Right cardiac atrium (tissue), 5 donors: Measurements from ENCODE around the gene TMUB2. TPM values are rescaled to one million over a fixed set of nuclear protein-coding genes. Genes with fewer than 3 reads are reported as not detected.
"Not testable (repeated sequence)": the region's sequence is repeated elsewhere in the genome, so short reads cannot be mapped to it uniquely, and the experiment has no call there.

ENCODE experiments used
- ATAC-seq, 2 donors: fragments of 200-7000 bp; cut with Tn5 transposase; one replicate each; pipeline versions ENCODE4 v1.8.0 to v1.9.1; 2020; ENCODE audit warnings: moderate library complexity in 2 of 2, mild to moderate bottlenecking in 1 of 2
- DNase-seq, 3 donors: peaks; one replicate each; pipeline ENCODE4 v3.0.0-alpha.2; 2020
- H3K27ac ChIP-seq: one replicate; pipeline ENCODE4 v1.5.1; 2013; ENCODE audit warnings: mild to moderate bottlenecking, low read length, control low read depth, moderate library complexity
- H3K27me3 ChIP-seq: one replicate; pipeline ENCODE4 v1.6.1; 2013; ENCODE audit not compliant: control insufficient read depth, insufficient read depth
- H3K4me1 ChIP-seq: one replicate; pipeline ENCODE4 v1.6.1; 2013; ENCODE audit warnings: low read length; ENCODE audit not compliant: control insufficient read depth, insufficient read depth
- H3K4me3 ChIP-seq: one replicate; pipeline ENCODE4 v1.5.1; 2013; ENCODE audit warnings: low read length, control low read depth
- H3K9me3 ChIP-seq: one replicate; pipeline ENCODE4 v1.6.1; 2013; ENCODE audit warnings: low read length; ENCODE audit not compliant: control insufficient read depth
- WGBS: extraction: QIAGEN DNeasy Blood & Tissue Kit; methylation state at CpG from one replicate; pipeline ENCODE4 v1.1.7; 2013; 5-methylcytosine and 5-hydroxymethylcytosine counted together
- intact Hi-C, 4 donors: fragments of 100-400 bp; cut with DNase I; formaldehyde crosslinking; loops; one replicate each; pipeline versions ENCODE4 v1.11.0 to v1.14.0; 2022 to 2023
- long read RNA-seq, 4 donors: library from polyadenylated mRNA; unstranded; transcript quantifications; one replicate each; pipeline ENCODE4 v2.0.0, GENCODE V29; 2020 to 2021
- polyA plus RNA-seq: library from polyadenylated mRNA; stranded (reverse); fragments of 200-250 nt; gene quantifications from one replicate; pipeline ENCODE4 v1.2.3, GENCODE V29; 2013
- total RNA-seq, 4 donors: library from RNA; stranded (reverse); fragmentation: NEBNext Ultra II Directional; extraction: Animal tissue kit (Norgen Biotek cat#: 25700); gene quantifications; one replicate each; pipeline ENCODE4 v1.2.1, GENCODE V29; 2021
- donor health status: healthy with polysubstance abuse.
- donor health status: DM: no; HTN: yes; CAD: no.
- donor health status: DM: no; HTN: no; CAD: no.
- donor health status: DM: no; HTN: yes; CAD: no; lungs with severe emphysema.
- donor health status: DM: yes; HTN: yes; CAD: no.

The TMUB2 gene
- 10 to 100 TPM; 23.5 to 27.6 (median 26.6) TPM for total RNA-seq
- polyA plus RNA-seq = 26.3 TPM
- long read RNA-seq, donor 1, transcript TMUB2-201 (3 exons, 2,418 nt) = major isoform, 6 of 44 reads
- long read RNA-seq, donor 1, partial matches to known transcripts = 13 of 44 reads
- long read RNA-seq, donor 1, other reads (novel, unspliced or antisense) = 16 of 44 reads
- long read RNA-seq, donor 2, partial matches to known transcripts = 7 of 26 reads
- long read RNA-seq, donor 2, other reads (novel, unspliced or antisense) = 12 of 26 reads
- long read RNA-seq, donor 3, transcript TMUB2-202 (3 exons, 1,921 nt) = minor isoform, 11 of 163 reads
- long read RNA-seq, donor 3, transcript TMUB2-201 (3 exons, 2,418 nt) = major isoform, 23 of 163 reads
- long read RNA-seq, donor 3, transcript TMUB2-212 (3 exons, 1,918 nt) = minor isoform, 12 of 163 reads
- long read RNA-seq, donor 3, partial matches to known transcripts = 61 of 163 reads
- long read RNA-seq, donor 3, other reads (novel, unspliced or antisense) = 50 of 163 reads
- long read RNA-seq, donor 4, transcript TMUB2-201 (3 exons, 2,418 nt) = major isoform, 5 of 31 reads
- long read RNA-seq, donor 4, partial matches to known transcripts = 7 of 31 reads
- long read RNA-seq, donor 4, other reads (novel, unspliced or antisense) = 14 of 31 reads

GRCh38 chr17:44186307-44187130 lies at the start of gene TMUB2:
Gene TMUB2 (plus strand): TSS chr17:44186972. CDS start chr17:44187709, 737 bp downstream.
- Histone ChIP-seq H3K27me3 (no peaks in the 10 kb centered on the region), H3K4me3 (peak within 1 kb of the TSS; percentile 94), H3K4me1 (no peaks in the 10 kb centered on the region), H3K9me3 (no peaks in the 10 kb centered on the region), H3K27ac (peak within 1 kb of the TSS; percentile 96)
- DNase-seq (peak; percentile 99), ATAC-seq (peak; percentile 96 to 97)
- intact Hi-C loops = no loop called here
- under 1% methylated on average over 50 of the region's 50 CpGs for WGBS

GRCh38 chr17:44137891-44138709 lies 48.7 kb upstream of the TMUB2 start:
- H3K9me3 ChIP-seq = no peaks in the 10 kb centered on the region
- intact Hi-C loops = no loop called here
- WGBS = 7% methylated on average over 20 of the region's 20 CpGs
- H3K4me3 ChIP-seq = no peak overlapping the region
- no peaks in the 10 kb centered on the region for H3K27me3 ChIP-seq
- ATAC-seq (peak; percentile 82 to 93), DNase-seq (peak; percentile 83 to 92 (median 90))
- no peaks in the 10 kb centered on the region for H3K4me1 ChIP-seq
- H3K27ac ChIP-seq = no peak overlapping the region

DNA sequence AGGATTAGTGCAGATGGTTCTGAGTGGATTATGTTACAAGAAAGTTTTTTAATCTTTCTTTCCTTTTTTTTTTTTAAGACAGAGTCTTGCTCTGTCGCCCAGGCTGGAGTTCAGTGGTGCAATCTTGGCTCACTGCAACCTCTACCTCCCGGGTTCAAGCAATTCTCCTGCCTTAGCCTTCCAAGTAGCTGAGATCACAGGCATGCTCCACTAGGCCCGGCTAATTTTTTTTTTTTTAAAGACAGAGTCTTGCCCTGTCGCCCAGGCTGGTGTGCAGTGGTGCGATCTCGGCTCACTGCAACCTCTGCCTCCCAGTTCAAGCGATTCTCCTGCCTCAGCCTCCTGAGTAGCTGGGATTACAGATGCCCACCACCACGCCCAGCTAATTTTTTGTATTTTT lies 42.9 kb upstream of the TMUB2 start:
- intact Hi-C loops = not testable (repeated sequence)
- WGBS = 88% methylated on average over 8 of the region's 8 CpGs

GRCh38 chr17:44144966-44145739 lies 41.6 kb upstream of the TMUB2 start:
- Histone ChIP-seq H3K27ac (peak overlapping the region; percentile 30), H3K27me3 (no peaks in the 10 kb centered on the region), H3K4me1 (peaks cover 5% of the 10 kb centered on the region), H3K4me3 (no peak overlapping the region), H3K9me3 (no peaks in the 10 kb centered on the region)
- DNase-seq (peak in 1 of 3 donors; percentile 61), ATAC-seq (no peak)
- intact Hi-C loops = no loop called here
- WGBS = 80% methylated on average over 7 of the region's 7 CpGs

More for the DNA sequence above, 42.9 kb upstream of the TMUB2 start:
- not testable (repeated sequence) for H3K27ac ChIP-seq, H3K4me3 ChIP-seq, H3K9me3 ChIP-seq, H3K4me1 ChIP-seq, ATAC-seq, H3K27me3 ChIP-seq, DNase-seq

DNA sequence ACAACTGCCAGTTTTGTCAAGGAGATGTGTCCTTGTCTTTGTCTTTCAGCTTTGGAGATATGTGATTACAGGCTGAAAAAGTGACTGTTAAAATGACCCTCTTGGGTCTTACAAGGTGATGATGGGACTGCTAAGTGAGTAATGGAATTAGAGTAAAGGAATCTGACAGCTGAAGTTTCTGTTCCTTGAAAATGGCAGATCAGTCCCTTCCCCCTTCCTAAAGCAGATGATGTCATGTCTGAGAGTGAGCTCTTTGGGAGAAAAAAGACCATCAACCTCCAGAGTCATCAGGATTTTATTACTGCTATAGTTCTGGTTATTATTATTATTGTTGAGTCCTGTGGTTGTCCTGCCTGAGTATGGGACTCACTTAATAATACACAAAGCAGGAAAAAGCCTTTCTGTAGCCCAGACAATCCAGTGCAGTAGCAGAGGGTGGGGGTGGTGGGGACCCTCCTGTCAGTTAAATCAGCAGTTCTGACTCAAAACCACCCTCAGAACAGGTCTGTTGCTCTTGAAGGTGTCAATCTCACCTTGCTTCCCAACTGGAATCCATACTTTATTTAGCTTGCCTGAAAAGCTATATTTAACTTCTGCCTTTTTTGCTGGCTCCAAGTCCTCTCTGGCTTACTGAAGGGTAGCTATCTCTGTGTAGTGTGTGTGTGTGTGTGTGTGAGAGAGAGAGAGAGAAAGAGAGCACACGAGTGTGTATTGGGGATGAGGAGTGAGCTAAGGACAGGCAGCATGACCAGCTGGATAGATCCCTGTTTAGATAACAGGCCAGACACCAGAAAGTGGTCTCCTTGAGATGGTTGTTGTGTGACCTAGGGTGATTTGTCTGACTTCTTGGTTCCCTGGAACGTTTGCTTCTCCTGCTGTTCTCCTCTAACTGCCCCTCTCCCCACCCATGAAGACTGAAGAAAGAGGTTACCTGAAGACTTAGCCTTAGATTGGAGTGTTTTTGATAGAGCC lies 40.1 kb upstream of the TMUB2 start:
- Histone ChIP-seq H3K9me3 (no peaks in the 10 kb centered on the region), H3K4me1 (peaks cover 5% of the 10 kb centered on the region), H3K27ac (peak overlapping the region; percentile 91), H3K27me3 (no peaks in the 10 kb centered on the region), H3K4me3 (no peak overlapping the region)
- DNase-seq (peak in 1 of 3 donors; percentile 2), ATAC-seq (peak; percentile 53 to 58)
- 22% methylated on average over 2 of the region's 2 CpGs for WGBS
- intact Hi-C loops = no loop called here

- no peak for DNase-seq
- 75% methylated on average over 4 of the region's 4 CpGs for WGBS
- H3K4me3 ChIP-seq = no peak overlapping the region
- intact Hi-C loops = no loop called here
- peak; percentile 52 to 65 for ATAC-seq
- H3K27me3 ChIP-seq = no peaks in the 10 kb centered on the region
- peaks cover 5% of the 10 kb centered on the region for H3K4me1 ChIP-seq
- no peaks in the 10 kb centered on the region for H3K9me3 ChIP-seq
- H3K27ac ChIP-seq = peak overlapping the region; percentile 33
Measured at GRCh38 chr17:44147812-44148211, 39.0 kb upstream of the TMUB2 start.

DNA sequence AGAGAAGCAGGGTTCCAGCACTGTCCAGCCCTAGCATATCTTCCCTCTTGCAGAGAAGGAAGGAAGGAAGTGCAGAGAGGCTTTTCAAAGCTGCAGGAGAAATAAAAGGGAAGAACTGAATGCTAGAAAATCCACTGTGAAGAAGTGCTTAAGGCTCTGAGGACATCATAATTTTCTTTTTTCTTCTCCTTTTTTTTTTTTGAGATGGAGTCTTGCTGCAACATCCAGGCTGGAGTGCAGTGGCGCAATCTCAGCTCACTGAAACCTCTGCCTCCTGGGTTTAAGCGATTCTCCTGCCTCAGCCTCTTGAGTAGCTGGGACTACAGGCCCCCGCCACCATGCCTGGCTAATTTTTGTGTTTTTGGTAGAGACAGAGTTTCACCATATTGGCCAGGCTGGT lies 37.7 kb upstream of the TMUB2 start:
- intact Hi-C loops, H3K9me3 ChIP-seq, H3K4me1 ChIP-seq, DNase-seq, H3K27ac ChIP-seq, H3K4me3 ChIP-seq, H3K27me3 ChIP-seq, ATAC-seq: not testable (repeated sequence)
- WGBS = 90% methylated on average over 3 of the region's 3 CpGs

DNA sequence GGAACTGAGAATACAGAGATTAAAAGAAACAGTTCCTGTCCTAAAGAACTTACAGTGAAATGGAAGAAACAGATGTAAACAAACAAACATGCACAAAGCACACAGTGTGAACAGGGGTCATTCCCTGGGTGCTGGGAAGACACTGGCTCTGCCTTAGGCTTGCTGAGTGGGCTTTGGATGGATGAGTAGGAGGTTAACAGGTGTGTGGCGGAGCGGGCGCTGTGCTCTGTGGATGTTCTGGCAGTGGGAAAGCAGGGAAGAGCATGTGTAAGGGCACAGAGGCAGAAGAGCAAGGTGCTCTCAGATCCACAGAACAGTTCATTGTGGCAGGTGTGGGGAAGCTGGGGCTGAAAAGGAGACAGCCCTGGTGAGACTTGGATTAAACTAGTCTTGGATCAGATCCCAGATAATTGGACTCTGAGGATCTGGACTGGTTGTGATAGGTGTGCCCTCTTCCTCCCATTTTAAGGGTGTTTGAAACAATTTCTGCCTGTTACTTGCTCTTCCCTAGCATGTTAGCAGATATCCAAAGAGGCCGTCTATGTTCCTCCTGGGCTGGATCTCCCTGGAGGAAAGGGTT lies 36.9 kb upstream of the TMUB2 start:
- 95% methylated on average over 4 of the region's 4 CpGs for WGBS
- Histone ChIP-seq H3K27ac (no peak overlapping the region), H3K4me1 (peaks cover 5% of the 10 kb centered on the region), H3K4me3 (no peak overlapping the region), H3K9me3 (no peaks in the 10 kb centered on the region), H3K27me3 (no peaks in the 10 kb centered on the region)
- ATAC-seq (no peak), DNase-seq (peak in 1 of 3 donors; percentile 12)
- intact Hi-C loops = no loop called here

- DNase-seq (no peak), ATAC-seq (no peak)
- Histone ChIP-seq H3K4me1 (peaks cover 3% of the 10 kb centered on the region), H3K27me3 (no peaks in the 10 kb centered on the region), H3K27ac (no peak overlapping the region), H3K4me3 (no peak overlapping the region), H3K9me3 (no peaks in the 10 kb centered on the region)
- 98% methylated on average over 4 of the region's 4 CpGs for WGBS
- intact Hi-C loops = no loop called here
Measured at GRCh38 chr17:44152875-44153274, 33.9 kb upstream of the TMUB2 start.
